Measurements from ENCODE around the gene ITGB5. TPM values are rescaled to one million over a fixed set of nuclear protein-coding genes. Genes with fewer than 3 reads are reported as not detected.

The ITGB5 gene
- total RNA-seq, 1 donor from 2014 or later = 95.1 TPM

GRCh38 chr3:124773351-124774326, 113.5 kb downstream of the ITGB5 start:
- DNase-seq (no peak), ATAC-seq (no peak)
- TF ChIP-seq CTCF (IDR thresholded peaks at IDR 0.05) = no peak
- Histone ChIP-seq H3K4me1 (peaks cover 32% of the 10 kb centered on the region), H3K4me3 (no peak overlapping the region), H3K27ac (peak overlapping the region; percentile 51), H3K36me3 (peaks cover 8% of the 10 kb centered on the region), H3K9me3 (no peaks in the 10 kb centered on the region), H3K27me3 (no peaks in the 10 kb centered on the region)
- intact Hi-C loops (cut with DNase I) = no loop called here

GRCh38 chr3:124772081-124772831, 114.9 kb downstream of the ITGB5 start:
- Histone ChIP-seq H3K27ac (peak overlapping the region; percentile 24), H3K36me3 (peaks cover 22% of the 10 kb centered on the region), H3K27me3 (no peaks in the 10 kb centered on the region), H3K9me3 (no peaks in the 10 kb centered on the region), H3K4me1 (peaks cover 32% of the 10 kb centered on the region), H3K4me3 (no peak overlapping the region)
- DNase-seq (no peak), ATAC-seq (peak; percentile 27)
- TF ChIP-seq CTCF (IDR thresholded peaks at IDR 0.05) = no peak
- intact Hi-C loops (cut with DNase I) = no loop called here

- intact Hi-C loops (cut with DNase I) = no loop called here
- Histone ChIP-seq H3K27me3 (no peaks in the 10 kb centered on the region), H3K9me3 (no peaks in the 10 kb centered on the region), H3K4me1 (peaks cover 32% of the 10 kb centered on the region), H3K4me3 (no peak overlapping the region), H3K27ac (no peak overlapping the region), H3K36me3 (peaks cover 22% of the 10 kb centered on the region)
- DNase-seq = no peak
- ATAC-seq = no peak
- TF ChIP-seq CTCF (IDR thresholded peaks at IDR 0.05) = no peak
Observed at GRCh38 chr3:124771083-124771445, 116.1 kb downstream of the ITGB5 start.

- no peak for DNase-seq
- Histone ChIP-seq H3K27ac (no peak overlapping the region), H3K4me3 (no peak overlapping the region), H3K36me3 (peaks cover 28% of the 10 kb centered on the region), H3K9me3 (no peaks in the 10 kb centered on the region), H3K27me3 (no peaks in the 10 kb centered on the region), H3K4me1 (peaks cover 32% of the 10 kb centered on the region)
- no peak for TF ChIP-seq CTCF (IDR thresholded peaks at IDR 0.05)
- intact Hi-C loops (cut with DNase I) = no loop called here
- no peak for ATAC-seq
Observed at GRCh38 chr3:124770336-124771082, 116.7 kb downstream of the ITGB5 start.

- Histone ChIP-seq H3K27ac (no peak overlapping the region), H3K4me3 (no peak overlapping the region), H3K36me3 (peaks cover 38% of the 10 kb centered on the region), H3K27me3 (no peaks in the 10 kb centered on the region), H3K9me3 (no peaks in the 10 kb centered on the region), H3K4me1 (peaks cover 27% of the 10 kb centered on the region)
- DNase-seq = no peak
- TF ChIP-seq CTCF (IDR thresholded peaks at IDR 0.05) = no peak
- ATAC-seq = no peak
- intact Hi-C loops (cut with DNase I) = no loop called here
Observed at GRCh38 chr3:124769462-124769861, 117.7 kb downstream of the ITGB5 start.
